Activated gamma-delta T cell treated with Interleukin-2 at 50 U/mL for 16 hours (primary cell): ENCODE measurements around the gene GPX3.

ENCODE experiments used
- DNase-seq: peaks from one replicate; pipeline ENCODE4 v3.0.0-alpha.2; 2020

The GPX3 gene

GRCh38 chr5:151058891-151059489, 38.6 kb downstream of the GPX3 start:
- DNase-seq, result no peak

- DNase-seq, result no peak
Observed at GRCh38 chr5:151060742-151061141, 40.4 kb downstream of the GPX3 start.

- no peak for DNase-seq
Observed at GRCh38 chr5:151062405-151063141, 42.2 kb downstream of the GPX3 start.

- no peak for DNase-seq
Observed at GRCh38 chr5:151063142-151063989, 43.0 kb downstream of the GPX3 start.

- no peak for DNase-seq
Observed at GRCh38 chr5:151064916-151065499, 44.6 kb downstream of the GPX3 start.

- no peak for DNase-seq
Observed at GRCh38 chr5:151065609-151066008, 45.2 kb downstream of the GPX3 start.

GRCh38 chr5:151066920-151067319, 46.5 kb downstream of the GPX3 start:
- no peak for DNase-seq

- no peak for DNase-seq
Observed at GRCh38 chr5:151067632-151068432, 47.4 kb downstream of the GPX3 start.

- no peak for DNase-seq
Observed at GRCh38 chr5:151068433-151069197, 48.2 kb downstream of the GPX3 start.

GRCh38 chr5:151070449-151070848, 50.1 kb downstream of the GPX3 start:
- no peak for DNase-seq

GRCh38 chr5:151071021-151071420, 50.6 kb downstream of the GPX3 start:
- DNase-seq, result no peak

GRCh38 chr5:151071848-151072629, 51.6 kb downstream of the GPX3 start:
- no peak for DNase-seq

- no peak for DNase-seq
Observed at GRCh38 chr5:151072630-151073025, 52.2 kb downstream of the GPX3 start.

- no peak for DNase-seq
Observed at GRCh38 chr5:151073280-151073679, 52.9 kb downstream of the GPX3 start.

GRCh38 chr5:151074557-151074956, 54.2 kb downstream of the GPX3 start:
- no peak for DNase-seq

- no peak for DNase-seq
Observed at GRCh38 chr5:151075698-151076331, 55.4 kb downstream of the GPX3 start.

- no peak for DNase-seq
Observed at GRCh38 chr5:151076616-151077015, 56.2 kb downstream of the GPX3 start.

- no peak for DNase-seq
Observed at GRCh38 chr5:151077419-151077818, 57.0 kb downstream of the GPX3 start.

GRCh38 chr5:151077967-151078366, 57.6 kb downstream of the GPX3 start:
- no peak for DNase-seq
